Islet of Langerhans (tissue), 1 donor: ENCODE data around the gene ANKRD6.

Source experiments
- FAIRE-seq: peaks from one replicate; lab custom pipeline; 2011; peaks lifted over from hg19 to GRCh38; lab: Jason Lieb, UNC

ANKRD6 gene

DNA sequence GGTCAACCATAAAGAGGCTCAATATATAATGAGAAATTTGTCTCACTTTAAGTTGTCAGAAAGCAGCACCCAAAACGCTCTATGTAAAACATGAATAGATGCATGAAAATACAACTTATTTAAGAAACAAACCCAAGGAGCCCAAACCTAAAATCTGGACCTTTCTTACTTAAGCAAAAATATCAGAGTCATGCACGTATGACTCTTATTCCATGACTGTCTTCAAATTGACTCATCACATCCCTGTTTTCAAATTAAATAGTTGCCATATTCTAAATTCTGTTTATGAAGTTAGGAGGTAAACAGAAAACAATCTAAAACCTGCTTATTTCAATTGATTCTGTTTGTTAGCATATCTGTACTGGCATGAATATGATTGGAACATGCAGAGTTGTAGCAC lies 42.1 kb downstream of the ANKRD6 start:
- no peak for FAIRE-seq

GRCh38 chr6:89475634-89476033 lies 42.7 kb downstream of the ANKRD6 start:
- FAIRE-seq: peak; percentile 87

GRCh38 chr6:89479897-89480296 lies 46.9 kb downstream of the ANKRD6 start:
- FAIRE-seq: no peak

- no peak for FAIRE-seq
Measured at GRCh38 chr6:89481695-89482094, 48.7 kb downstream of the ANKRD6 start.

DNA sequence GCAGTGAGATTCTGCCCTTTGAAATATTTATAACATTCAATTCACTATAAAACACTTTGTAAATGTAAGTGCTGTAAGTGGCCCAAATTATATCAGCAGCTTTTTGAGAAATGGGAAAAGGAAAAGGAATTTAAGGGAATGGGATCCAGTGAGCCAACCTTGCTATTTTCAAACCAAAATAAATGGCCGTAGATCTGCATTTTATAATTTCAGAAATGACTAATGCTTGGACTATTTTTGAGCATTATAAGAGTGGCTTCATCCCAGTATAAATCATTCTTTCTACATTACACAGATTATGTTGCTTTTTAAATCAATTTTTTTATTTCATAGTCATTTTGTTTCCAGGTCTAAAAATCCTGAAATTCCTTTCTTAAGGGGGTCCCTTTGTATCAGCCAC lies 49.2 kb downstream of the ANKRD6 start:
- no peak for FAIRE-seq

DNA sequence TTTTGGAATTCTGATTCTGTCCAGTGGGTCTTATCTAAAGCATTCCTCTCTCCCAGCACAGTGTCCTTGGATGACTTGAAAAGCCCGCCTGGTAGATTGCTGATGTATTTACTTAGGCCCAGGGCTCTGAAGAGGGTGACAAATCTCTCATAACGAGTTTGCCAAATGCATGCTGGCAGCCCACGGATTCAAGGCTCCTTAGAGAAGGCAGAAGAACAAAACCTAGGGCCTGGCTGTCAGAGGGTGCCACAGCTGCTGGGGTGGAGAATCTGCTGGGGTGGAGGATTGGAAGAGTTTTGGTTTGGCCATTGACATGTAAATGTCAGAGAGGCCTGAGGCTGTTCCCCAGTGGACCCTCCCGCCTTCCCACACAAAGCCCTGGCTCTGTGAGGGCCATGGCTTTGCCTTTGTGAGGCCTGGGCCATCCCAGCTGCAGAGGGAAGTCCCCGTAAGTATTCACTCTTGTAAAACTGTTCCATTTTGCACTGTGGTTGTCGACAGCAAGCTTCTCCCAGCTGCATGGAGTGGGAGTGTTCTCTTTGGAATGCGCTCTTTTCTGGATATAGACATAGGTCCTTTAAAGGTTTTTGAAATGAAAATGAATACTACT lies 50.3 kb downstream of the ANKRD6 start:
- no peak for FAIRE-seq

DNA sequence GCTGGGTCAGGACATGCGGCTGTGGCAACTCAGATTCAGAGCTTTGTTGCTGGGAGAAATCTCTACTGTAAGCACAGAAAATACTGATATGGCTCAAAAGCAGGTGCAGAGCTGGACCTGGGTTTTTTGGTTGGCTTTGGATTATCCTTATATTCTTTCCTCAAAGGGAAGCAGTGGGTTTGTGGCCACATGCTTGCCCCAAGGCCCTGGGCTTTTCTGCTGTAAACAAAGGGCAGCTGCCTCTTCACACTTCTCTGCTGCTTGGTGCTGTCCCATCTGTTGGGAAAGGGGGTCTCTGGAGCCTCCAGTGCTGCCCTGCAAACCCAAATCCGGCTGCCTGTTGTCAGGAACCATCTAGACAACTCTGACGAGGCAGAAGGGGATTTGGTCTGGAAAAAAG lies 52.4 kb downstream of the ANKRD6 start:
- no peak for FAIRE-seq

- no peak for FAIRE-seq
Measured at GRCh38 chr6:89487864-89488263, 54.9 kb downstream of the ANKRD6 start.

DNA sequence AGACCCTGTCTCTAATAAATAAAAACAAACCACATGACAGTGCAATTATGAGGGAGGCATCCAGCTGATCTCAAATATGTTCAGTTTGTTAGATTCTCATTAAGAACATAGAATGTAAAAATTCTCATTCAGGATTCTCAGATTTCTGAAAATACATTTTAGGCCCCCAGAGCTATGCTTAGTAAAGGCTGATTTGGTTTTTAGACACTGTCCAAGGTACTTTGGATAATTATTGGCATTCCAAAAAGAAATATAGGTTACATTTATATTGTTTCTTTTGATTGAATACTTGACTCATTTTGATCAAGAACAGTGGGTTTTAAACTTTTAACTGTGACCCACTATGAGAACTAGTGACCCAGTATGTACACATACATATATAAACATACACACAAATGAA lies 55.5 kb downstream of the ANKRD6 start:
- no peak for FAIRE-seq

DNA sequence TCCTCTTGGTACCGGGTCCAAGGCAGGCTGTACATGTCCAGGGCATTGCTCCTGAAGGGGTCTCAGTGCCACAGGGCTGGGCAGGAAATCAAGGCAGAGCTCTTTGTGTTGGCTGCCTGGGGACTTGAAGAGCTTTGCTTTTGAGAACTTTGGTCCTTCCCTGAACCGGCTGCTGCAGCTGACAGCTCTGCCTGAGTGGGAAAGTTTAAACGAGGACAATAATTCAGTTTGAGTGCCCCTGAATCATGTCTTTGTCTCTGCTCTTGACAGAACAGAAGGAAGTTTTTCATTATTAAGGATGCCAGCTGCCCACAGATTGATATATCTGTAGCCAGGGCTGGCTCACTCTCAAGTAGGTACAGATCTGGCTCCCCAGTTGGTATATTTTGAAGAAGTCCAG lies 56.1 kb downstream of the ANKRD6 start:
- no peak for FAIRE-seq

- FAIRE-seq: no peak
Measured at GRCh38 chr6:89492025-89492640, 59.2 kb downstream of the ANKRD6 start.

DNA sequence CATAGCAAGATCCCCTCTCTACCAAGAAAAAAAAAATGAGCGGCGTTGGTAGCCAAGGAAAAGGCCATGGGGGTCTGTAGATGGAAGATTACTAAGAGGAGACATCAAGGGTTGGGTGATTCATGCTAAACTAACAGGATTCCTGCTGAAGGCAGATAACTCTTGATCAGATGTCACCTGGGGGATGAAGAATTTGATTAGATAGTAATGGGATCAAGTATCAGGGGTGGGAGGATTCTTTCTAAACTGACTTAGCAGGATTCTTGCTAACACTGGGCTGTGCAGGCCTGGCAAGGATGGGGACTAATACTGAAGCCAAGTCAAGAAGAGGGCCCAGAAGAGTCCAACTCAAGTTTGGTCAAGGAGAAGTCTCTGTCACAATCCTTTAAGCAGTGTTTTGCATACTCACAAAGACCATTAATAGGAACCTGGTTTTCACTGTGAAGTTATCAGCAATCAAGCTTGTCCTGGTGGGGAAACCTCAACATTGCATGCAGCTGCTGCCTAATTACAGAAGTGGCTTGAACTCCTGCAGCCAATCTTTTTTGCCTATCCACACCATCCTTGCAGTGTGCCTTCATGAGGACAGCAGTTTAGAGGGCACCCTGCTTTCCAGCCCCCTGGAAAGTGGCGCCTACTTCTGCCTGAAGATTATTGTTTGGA lies 61.3 kb downstream of the ANKRD6 start:
- no peak for FAIRE-seq

DNA sequence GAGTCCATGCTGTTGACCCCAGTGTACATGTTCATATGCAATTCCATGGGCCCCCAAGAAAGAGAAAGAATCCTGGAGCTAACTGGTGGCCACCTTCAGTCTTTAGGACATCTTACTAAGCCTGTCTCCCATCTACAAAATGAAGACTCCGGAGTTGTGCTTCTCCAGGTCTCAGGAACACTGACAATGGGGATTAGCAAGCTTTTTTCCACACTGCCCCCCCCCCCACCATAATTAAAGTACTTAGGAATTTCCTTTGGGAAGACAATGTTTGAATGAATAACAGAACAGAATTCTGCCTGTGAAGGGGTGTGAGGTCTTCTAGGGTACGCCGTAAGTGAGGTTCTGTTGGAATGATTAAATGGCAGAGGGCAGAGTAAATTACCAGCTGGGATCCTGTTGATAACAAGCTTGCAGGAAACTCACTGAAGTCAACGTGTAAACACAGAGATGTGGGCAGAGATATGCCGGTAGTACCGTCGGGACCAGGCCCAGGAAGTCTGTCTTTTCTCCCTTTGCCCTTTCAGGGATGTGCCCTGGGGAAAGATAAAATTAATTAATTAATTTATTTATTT lies 63.1 kb downstream of the ANKRD6 start:
- FAIRE-seq: no peak

- FAIRE-seq: peak; percentile 98
Measured at GRCh38 chr6:89500611-89501010, 67.7 kb downstream of the ANKRD6 start.

DNA sequence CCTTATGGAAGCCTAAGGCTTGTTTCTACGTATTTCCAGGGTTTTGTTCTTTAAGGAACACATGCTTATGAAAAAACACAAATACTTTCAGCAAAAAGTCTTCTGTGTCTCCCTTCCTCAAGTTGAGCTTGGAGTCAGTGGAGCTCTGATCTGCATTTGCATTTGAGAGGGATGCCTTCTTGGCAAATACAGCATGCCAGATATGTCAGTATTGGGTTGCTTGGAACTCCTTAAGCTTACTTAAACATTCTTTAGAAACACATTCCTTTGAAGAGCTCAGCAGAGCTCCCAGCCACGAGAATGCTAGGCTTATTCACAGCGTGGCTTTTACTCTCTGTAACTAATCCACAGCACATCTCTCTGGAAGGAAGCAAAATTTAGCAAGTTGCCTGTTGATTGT lies 68.3 kb downstream of the ANKRD6 start:
- no peak for FAIRE-seq

- no peak for FAIRE-seq
Measured at GRCh38 chr6:89501753-89502152, 68.8 kb downstream of the ANKRD6 start.

DNA sequence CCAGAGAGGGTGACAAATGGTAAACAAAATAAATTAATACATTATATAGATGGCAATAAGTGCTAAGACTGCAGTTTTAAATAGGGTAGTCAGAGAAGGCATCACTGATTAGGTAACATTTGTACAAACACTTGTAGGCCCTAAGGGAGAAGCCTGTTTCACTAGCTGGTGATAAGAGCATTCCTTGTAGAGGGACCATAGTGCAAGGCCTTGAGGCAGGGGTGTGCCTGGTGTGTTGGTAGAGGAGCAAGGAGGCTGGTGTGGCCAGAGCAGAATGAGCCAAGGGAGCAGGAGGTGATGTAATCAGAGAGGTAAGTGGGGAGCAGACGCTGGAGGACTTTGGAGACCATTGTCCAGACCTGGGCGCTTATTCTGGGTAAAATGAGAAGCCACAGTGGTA lies 70.7 kb downstream of the ANKRD6 start:
- no peak for FAIRE-seq

- FAIRE-seq: no peak
Measured at GRCh38 chr6:89505847-89506246, 72.9 kb downstream of the ANKRD6 start.

DNA sequence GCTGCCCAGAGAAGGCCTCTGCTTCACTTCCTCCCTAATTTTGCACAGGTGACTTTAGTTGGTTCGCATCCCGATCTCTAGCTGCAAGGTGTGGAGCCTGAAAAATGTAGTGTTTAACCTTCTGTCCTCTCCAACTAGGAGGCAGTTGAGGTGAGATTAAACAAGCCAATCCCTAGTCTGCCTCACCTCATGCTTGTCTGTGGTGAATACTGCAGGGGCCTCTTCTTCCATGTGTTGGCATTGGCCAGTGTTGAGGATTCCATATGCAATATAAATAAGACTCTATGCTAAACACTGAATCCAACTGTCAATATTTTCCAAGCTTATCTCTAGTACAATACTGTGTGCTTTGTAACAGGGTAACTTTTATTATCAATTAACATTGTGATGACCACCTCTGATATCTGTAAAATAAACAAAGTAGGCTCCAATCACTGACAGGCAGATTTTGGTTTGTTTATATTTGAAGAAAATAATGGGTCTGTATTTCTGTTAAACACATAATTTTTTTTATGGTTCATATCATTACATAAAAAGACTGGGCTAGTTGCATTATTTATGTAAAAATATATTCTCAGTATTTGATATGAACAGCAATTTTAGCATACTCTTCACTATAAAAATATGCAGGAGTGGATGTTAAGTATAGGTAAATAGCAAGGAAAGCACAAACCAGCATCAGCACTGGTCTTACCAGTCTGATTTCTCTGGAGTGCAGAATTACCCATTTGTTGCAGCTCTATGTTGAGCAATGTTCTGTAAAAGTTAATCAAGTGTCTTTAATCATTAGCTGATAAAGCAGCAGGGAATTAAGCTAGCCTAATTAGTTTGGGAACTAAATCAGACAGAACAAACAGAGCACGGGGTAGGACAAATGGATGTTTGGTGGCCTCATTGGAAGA lies 74.0 kb downstream of the ANKRD6 start:
- no peak for FAIRE-seq

GRCh38 chr6:89508755-89509563 lies 76.0 kb downstream of the ANKRD6 start:
- FAIRE-seq: no peak

- FAIRE-seq: no peak
Measured at GRCh38 chr6:89509777-89510281, 76.9 kb downstream of the ANKRD6 start.
